ENCODE results near the gene MEG3.
"Not testable (repeated sequence)": the region's sequence is repeated elsewhere in the genome, so short reads cannot be mapped to it uniquely, and the experiment has no call there.

The MEG3 gene

DNA sequence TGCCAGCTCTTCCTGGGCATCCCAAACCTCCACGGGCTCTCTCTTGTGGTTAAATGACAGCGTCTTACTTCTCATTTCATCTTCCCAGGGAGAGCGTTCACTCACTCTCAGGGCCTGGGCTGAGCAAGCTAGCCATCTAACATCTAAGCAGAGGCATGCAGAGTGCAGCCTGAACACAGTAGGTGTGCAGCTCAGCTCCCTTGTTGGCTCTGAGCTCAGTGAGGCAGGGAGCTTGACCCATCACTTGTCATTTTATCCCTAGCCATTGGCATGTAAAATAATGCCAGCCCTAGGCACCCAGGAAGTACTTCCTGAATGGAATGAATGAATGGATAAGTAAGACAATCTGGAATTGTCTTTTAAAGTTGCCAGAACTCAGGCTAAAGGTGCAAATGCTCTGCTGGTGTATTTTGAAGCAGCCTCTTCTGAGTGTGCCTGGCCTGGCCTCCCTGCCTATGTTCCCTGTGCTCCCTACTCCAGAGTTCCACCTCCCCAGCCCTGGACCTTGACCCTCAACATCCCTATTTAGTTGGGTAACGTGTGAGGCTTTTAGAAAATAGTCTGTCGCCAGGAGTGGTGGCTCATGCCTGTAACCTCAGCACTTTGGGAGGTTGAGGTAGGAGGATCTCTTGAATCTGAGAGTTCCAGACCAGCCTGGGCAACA, 9.5 kb upstream of the MEG3 start:
- DNase-seq = no peak

DNA sequence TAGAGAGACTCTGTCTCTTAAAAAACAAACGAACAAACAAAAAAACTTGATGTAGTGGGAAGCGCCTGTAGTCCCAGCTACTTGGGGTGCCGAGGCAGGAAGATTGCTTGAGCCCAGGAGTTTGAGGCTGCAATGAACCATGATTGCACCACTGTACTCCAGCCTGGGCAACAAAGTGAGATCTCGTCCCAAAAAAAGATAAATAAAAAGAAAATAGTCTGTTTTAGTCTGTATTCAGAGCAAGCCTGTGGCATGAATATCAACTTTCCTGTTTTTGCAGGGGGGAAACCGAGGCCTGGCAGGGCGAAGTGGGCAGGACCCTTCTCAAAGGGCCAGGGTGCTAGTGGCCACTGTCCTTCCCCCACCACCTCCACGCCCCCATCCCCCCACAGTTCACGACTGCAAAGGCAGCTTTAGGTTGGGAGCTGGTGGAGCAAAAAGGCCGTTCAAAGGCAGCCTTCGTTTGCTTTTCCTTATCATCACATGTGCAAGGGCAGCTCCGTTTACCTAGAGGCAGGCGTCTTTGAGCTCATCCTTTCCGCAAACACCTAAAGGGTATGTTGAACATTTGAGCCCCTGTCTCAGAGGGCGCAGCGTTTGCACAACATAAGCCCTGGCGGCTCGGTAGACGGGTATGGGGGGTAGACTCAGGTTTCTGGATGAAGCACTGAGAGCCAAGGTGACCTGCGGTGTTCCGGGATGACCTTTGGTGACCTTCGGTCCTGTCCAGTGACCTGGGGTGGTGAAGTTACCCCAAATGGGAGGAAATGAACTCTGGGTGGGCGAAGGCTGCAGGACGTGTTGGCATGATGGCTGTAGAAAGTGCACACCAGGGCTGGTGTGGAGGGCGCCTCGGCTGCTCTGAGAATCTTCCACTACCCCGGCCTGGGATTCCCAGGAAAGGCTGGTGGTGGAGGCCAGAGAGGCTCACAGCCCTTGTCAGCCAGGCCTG, 8.7 kb upstream of the MEG3 start:
- DNase-seq = no peak

DNA sequence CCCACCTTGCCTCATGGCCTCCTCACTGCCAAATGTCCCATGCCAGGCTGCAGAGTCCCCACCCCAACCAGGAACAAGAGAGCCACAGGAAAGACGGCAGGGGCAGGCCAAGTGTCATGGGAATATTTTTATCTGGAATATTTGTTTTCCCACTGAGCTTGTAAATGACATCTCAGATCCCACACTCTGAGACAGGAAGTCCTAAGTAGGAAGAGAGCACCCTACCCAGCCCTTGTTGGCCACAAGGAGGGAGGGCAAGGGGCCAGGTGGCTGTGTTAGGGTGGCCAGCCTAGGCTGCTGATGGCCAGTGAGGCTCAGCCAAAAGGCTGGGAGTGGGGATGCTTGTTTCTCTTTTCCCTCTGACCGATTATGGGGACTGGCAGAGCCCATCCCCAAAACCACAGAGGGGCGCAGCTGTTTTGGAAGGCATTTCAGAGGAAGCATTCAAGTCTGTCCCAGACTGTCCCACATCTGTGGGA, 7.7 kb upstream of the MEG3 start:
- DNase-seq = no peak

- not testable (repeated sequence) for DNase-seq
Observed at GRCh38 chr14:100818923-100819322, 7.0 kb upstream of the MEG3 start.

- DNase-seq = no peak
Observed at GRCh38 chr14:100819453-100819828, 6.5 kb upstream of the MEG3 start.

- DNase-seq = no peak
Observed at GRCh38 chr14:100819829-100820475, 6.0 kb upstream of the MEG3 start.

GRCh38 chr14:100820957-100821356, 5.0 kb upstream of the MEG3 start:
- DNase-seq = no peak

GRCh38 chr14:100822013-100822412, 3.9 kb upstream of the MEG3 start:
- no peak for DNase-seq

GRCh38 chr14:100822532-100823296, 3.2 kb upstream of the MEG3 start:
- DNase-seq = no peak

GRCh38 chr14:100823413-100824080, 2.4 kb upstream of the MEG3 start:
- no peak for DNase-seq

DNA sequence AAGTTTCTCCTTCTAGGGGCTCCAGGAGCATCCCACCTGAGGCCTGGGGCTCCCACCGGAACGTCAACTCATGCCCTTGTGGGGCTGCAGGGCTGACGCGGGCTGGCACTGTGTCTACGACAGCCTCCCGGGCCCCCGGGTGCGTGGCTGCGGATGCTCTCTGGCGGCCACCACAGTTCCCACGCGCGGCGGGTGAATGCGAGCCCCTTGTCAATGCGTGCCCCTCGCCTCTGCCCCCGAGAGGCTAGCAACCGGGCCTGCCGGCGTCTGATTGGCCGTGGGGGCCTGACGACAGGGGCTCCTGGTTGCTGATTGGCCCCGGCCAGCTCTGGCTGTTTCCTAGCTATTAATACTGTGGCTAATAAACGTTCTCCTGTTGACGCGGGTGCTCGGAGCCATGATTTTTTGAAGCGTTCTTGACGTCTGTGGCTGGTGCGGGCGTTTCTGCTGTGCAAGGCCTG, 1.8 kb upstream of the MEG3 start:
- no peak for DNase-seq

- no peak for DNase-seq
Observed at GRCh38 chr14:100824901-100825712, 811 bp upstream of the MEG3 start.

- no peak for DNase-seq
Observed at GRCh38 chr14:100826391-100827100, 628 bp downstream of the MEG3 start.

DNA sequence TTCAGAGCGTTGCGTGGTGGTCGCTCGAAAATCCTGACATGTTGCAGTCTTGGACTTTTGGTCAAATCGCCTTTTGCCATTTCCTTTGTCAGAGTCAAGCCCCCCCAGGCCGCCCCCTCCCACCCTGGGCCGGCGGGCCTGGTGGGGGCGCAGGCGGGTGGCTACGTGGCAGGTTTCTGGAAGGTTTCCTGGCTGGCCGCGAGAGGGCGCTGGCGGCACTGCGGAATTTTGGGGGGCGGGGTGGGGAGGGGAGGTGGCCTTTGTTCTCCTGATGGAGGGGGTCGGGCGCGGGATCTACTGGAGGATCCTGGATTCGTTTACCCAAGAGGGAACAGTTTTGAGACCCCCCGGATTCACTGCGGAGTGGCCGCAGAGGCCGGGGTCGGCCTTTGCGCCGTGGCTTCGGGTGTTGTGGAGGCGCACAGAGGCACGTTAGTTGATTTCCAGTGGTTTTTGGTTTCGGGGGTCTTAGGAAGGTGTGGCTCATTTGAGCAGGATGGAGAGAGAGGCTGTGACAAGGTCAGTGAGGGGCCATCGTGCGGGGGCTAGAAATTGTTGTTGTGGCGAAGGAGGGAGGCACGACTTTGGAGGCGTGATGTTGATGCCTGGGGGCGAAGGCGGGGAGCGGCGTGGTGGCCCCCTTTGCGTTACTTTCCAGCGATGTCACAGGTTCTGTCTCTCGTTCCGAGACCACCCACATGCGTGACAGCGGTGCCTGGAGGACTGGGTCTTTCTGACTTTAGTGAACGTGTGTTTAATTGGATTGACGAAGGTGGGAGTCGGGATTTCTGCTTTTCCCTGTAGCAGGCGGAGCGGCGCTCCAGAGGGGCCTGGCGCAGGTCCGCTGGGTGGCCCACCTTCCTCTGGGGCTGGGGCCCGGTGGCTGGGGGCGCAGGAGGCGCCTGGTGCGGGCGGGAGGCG, 1.4 kb downstream of the MEG3 start:
- no peak for DNase-seq

GRCh38 chr14:100828031-100828769, 2.3 kb downstream of the MEG3 start:
- DNase-seq = no peak

GRCh38 chr14:100830681-100831080, 4.8 kb downstream of the MEG3 start:
- no peak for DNase-seq

DNA sequence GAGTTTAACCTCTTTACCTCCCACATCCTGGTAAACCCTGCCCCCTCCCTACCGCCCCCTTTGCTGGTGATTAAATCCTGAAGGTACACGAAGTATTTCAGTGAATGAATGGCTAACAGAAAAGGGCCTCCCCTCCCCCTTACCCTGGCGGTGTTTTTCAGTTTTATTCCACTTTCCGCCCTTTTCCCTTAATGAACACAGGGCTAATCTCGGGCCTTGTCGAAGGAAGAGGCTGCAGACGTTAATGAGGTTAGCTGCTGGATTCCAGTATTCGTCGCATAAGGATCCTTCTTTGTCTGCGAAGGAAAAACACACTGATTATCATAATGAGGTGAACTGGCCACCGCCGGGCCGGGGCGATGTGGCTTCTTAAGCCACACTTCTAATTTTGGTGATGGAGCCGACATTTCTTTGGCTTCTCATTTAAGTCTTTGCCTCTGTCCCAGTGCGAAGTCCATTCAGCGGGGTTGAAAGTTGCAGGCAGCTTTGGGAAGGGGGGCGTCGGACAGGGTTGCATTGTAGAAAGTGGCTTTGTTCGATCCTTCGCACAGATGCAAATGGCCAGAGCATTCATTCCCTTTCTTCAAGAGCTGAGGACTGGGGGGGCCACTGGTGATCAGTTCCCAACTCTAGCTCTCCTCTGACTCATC, 6.5 kb downstream of the MEG3 start:
- no peak for DNase-seq

Data from stimulated activated CD4-positive, alpha-beta T cell treated with anti-CD3 and anti-CD28 coated beads, Interleukin-1b, Interleukin-23, amount 100 ng/mL, for 48 hours (primary cell).